ENCODE data around the gene KIR3DL1.
"Not testable (repeated sequence)": the region's sequence is repeated elsewhere in the genome, so short reads cannot be mapped to it uniquely, and the experiment has no call there.

KIR3DL1 gene

GRCh38 chr19:54817670-54818536, 1.6 kb downstream of the KIR3DL1 start:
- DNase-seq (ENCODE audit: low read depth) = no peak

DNA sequence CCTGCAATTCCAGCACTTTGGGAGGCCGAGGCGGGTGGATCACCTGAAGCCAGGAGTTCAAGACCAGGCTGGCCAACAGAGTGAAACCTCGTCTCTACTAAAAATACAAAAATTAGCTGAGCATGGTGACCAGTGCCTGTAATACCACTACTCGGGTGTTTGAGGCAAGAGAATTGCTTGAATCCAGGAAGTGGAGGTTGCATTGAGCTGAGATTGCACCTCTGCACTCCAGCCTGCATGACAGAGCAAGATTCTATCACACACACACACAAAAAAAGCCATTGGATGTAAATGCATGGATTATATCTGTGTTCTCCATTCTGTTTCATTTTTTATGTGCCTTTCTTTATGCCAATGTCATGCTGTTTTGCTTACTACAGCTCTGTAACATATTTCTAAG, 8.1 kb downstream of the KIR3DL1 start:
- not testable (repeated sequence) for DNase-seq (ENCODE audit: low read depth)

- DNase-seq (ENCODE audit: low read depth) = not testable (repeated sequence)
Observed at GRCh38 chr19:54825326-54825725, 9.1 kb downstream of the KIR3DL1 start.

- not testable (repeated sequence) for DNase-seq (ENCODE audit: low read depth)
Observed at GRCh38 chr19:54828064-54828463, 11.8 kb downstream of the KIR3DL1 start.

GRCh38 chr19:54832496-54832895, 16.2 kb downstream of the KIR3DL1 start, which contains the start of gene KIR2DS4:
TSS of gene KIR2DS4 (plus strand) at chr19:54832676.
- DNase-seq (ENCODE audit: low read depth) = not testable (repeated sequence)

DNA sequence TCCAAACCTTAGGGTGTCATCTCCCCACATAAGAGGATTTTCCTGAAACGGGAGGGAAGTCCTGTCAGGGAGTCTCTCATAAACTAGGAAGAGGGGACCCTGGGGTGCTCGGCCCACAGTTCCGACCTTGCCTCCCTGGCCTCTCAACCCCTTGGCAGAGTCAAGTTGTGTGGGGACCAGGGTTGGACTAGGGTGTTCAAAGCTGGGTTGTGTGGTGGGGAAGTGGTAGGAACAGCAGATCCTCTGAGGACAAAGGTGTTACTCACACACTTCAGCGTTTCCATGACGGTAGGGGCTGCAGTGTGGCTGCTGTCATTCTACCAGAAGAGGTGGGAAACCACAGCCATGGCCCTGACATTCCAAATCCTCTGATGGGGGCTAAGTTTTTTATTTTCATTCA, 18.9 kb downstream of the KIR3DL1 start:
- not testable (repeated sequence) for DNase-seq (ENCODE audit: low read depth)

DNA sequence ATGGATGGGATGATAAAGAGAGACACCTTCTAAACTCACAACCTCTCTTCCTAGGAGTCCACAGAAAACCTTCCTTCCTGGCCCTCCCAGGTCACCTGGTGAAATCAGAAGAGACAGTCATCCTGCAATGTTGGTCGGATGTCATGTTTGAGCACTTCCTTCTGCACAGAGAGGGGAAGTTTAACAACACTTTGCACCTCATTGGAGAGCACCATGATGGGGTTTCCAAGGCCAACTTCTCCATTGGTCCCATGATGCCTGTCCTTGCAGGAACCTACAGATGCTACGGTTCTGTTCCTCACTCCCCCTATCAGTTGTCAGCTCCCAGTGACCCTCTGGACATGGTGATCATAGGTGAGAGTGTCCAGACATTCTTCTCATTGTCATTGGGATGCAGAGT, 21.3 kb downstream of the KIR3DL1 start:
- DNase-seq (ENCODE audit: low read depth) = not testable (repeated sequence)

DNA sequence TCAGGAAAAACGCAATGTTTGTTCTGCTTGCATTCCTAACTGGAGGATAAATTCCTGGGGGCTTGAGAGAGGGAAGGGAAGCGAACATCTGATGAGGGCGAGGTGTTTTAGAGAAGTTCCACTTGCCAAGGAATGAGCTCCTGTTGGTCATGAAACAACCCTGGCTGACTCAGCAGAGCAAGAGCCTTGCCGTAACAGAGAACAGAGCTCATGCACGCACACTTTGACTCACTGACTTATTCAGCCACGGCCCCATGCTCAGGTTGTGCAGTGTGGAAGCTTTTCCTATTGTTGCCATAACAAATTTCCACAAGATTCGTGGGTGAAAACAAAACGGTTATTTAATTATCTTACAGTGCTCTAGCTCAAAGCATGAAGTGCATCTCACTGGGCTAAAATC, 26.9 kb downstream of the KIR3DL1 start:
- DNase-seq (ENCODE audit: low read depth) = not testable (repeated sequence)

DNA sequence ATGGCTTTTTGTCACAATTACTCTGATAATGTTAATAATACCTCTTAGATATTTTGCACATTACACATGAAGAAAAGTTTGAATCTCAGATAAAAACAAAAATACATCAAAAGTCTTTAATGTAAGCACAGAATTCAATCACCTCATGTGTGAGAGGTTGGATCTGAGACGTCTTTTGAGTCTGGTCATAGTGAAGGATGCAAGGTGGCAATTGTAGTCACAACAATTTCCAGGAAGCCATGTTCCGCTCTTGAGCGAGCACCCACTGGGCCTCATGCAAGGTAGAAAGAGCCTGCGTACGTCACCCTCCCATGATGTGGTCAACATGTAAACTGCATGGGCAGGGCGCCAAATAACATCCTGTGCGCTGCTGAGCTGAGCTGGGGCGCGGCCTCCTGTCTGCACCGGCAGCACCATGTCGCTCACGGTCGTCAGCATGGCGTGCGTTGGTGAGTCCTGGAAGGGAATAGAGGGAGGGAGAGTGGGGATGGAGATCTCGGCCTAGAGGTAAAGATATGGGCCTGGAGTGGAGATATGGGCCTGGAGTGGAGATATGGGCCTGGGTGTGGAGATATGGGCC, 33.9 kb downstream of the KIR3DL1 start, which contains the start of gene KIR3DL2:
TSS of gene KIR3DL2 (plus strand) at position 383 of the 580 bp plus-strand sequence. CDS start at position 416, 33 bp downstream.
- DNase-seq (ENCODE audit: low read depth) = not testable (repeated sequence)

GRCh38 chr19:54850930-54851329, 34.7 kb downstream of the KIR3DL1 start:
- DNase-seq (ENCODE audit: low read depth) = no peak

DNA sequence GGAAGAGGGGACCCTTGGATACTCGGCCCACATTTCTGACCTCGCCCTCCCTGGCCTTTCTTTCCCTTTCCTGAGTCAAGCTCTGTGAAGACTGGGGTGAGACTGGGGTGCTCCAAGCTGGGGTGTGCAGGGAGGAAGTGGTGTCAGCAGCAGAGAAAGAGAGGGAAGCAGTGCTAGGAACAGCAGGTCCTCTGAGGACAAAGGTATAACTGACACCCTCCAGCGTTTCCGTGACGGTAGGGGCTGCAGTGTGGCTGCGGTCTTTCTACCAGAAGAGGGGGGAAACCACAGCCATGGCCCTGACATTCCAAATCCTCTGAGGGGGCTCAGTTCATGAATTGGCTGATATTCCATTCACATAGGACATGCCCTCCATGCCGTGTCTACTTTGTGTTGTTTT, 35.1 kb downstream of the KIR3DL1 start:
- DNase-seq (ENCODE audit: low read depth) = no peak

DNA sequence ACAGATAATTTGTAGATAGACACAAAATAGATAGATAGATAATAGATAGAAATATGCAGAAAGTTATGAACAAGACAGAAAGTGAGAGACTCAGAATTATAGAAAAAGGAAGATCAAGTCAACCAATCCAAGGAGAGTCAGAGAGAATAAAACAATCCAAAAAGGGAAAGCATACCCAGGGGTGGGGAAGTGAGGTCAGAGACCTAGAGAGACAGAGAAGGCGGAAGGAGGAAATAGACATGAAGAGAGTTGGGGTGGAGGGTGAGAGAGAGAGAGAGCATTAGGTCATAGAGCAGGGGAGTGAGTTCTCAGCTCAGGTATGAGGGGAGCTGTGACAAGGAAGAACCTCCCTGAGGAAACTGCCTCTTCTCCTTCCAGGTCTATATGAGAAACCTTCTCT, 39.0 kb downstream of the KIR3DL1 start:
- not testable (repeated sequence) for DNase-seq (ENCODE audit: low read depth)

DNA sequence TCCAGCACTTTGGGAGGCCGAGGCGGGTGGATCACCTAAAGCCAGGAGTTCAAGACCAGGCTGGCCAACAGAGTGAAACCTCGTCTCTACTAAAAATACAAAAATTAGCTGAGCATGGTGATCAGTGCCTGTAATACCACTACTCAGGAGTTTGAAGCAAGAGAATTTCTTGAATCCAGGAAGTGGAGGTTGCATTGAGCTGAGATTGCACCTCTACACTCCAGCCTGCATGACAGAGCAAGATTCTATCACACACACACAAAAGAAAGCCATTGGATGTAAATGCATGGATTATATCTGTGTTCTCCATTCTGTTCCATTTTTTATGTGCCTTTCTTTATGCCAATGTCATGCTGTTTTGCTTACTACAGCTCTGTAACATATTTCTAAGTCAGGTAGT, 42.2 kb downstream of the KIR3DL1 start:
- DNase-seq (ENCODE audit: low read depth) = not testable (repeated sequence)

DNA sequence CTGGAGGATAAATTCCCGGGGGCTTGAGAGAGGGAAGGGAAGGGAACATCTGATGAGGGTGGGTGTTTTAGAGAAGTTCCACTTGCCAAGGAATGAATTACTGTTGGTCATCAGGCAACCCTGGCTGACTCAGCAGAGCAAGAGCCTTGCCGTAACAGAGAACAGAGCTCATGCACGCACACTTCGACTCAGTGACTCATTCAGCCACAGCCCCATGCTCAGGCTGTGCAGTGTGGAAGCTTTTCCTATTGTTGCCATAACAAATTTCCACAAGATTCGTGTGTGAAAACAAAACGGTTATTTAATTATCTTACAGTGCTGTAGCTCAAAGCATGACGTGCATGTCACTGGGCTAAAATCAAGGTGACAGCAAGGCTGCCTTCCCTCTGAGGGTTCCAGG, 43.2 kb downstream of the KIR3DL1 start:
- DNase-seq (ENCODE audit: low read depth) = not testable (repeated sequence)

- DNase-seq (ENCODE audit: low read depth) = not testable (repeated sequence)
Observed at GRCh38 chr19:54863459-54863858, 47.2 kb downstream of the KIR3DL1 start.

GRCh38 chr19:54871696-54872095, 55.4 kb downstream of the KIR3DL1 start:
- DNase-seq (ENCODE audit: low read depth) = no peak

GRCh38 chr19:54873990-54874389, 57.7 kb downstream of the KIR3DL1 start, which contains the start of gene FCAR:
TSS of gene FCAR (plus strand) at chr19:54874235. CDS start at chr19:54874290, 55 bp downstream.
- DNase-seq (ENCODE audit: low read depth) = no peak

GRCh38 chr19:54875506-54875905, 59.2 kb downstream of the KIR3DL1 start:
- no peak for DNase-seq (ENCODE audit: low read depth)

DNA sequence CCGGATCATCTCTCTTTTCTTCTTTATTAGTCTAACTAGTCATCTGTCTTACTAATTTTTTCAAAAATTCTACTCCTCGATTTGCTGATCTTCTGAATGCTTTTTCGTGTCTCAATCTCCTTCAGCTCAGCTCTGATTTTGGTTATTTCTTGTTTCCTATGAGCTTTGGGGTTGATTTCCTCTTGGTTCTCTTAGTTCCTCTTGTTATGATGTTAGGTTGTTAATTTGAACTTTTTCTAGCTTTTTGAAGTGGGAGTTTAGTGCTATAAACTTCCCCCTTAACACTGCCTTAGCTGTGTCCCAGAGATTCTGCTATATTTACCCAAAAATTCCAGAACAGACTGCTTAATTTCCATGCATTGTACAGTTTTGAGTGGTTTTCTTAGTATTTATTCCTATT, 61.2 kb downstream of the KIR3DL1 start:
- DNase-seq (ENCODE audit: low read depth) = no peak

All from activated T-helper 9 cell treated with anti-CD3 and anti-CD28 coated beads, Interleukin-2, amount 50 U/mL, for 16 hours (primary cell).